Measurements from ENCODE around the gene PTCSC3.

DNA sequence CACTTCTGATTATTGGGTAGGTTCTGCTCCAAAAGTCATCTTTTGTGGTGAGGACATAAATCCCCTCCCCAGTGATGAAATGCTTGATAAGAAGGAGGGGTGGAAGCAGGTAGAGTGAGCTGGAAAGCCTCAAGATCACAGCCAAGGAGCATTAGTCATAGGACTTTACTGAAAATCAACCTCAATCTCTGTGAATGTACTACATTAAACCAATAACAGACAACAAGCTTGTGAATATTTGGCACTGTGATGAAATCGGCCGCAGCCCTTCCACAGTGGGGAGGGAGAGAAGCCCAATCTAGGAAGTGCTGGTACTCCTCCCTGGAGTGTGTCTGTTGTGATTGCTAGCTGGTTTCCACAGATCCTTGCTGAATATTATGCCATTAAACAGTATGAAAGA lies 41.2 kb upstream of the PTCSC3 start:
- TF ChIP-seq, protein P1, sequence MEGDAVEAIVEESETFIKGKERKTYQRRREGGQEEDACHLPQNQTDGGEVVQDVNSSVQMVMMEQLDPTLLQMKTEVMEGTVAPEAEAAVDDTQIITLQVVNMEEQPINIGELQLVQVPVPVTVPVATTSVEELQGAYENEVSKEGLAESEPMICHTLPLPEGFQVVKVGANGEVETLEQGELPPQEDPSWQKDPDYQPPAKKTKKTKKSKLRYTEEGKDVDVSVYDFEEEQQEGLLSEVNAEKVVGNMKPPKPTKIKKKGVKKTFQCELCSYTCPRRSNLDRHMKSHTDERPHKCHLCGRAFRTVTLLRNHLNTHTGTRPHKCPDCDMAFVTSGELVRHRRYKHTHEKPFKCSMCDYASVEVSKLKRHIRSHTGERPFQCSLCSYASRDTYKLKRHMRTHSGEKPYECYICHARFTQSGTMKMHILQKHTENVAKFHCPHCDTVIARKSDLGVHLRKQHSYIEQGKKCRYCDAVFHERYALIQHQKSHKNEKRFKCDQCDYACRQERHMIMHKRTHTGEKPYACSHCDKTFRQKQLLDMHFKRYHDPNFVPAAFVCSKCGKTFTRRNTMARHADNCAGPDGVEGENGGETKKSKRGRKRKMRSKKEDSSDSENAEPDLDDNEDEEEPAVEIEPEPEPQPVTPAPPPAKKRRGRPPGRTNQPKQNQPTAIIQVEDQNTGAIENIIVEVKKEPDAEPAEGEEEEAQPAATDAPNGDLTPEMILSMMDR (IDR thresholded peaks at IDR 0.05): no peak
- TF ChIP-seq POLR2A (IDR thresholded peaks at IDR 0.05): no peak

Data from body of pancreas (tissue), 4 donors.